Neural crest cell (in vitro differentiated cells): ENCODE results near the gene GPAT2. TPM values are rescaled to one million over a fixed set of nuclear protein-coding genes. Genes with fewer than 3 reads are reported as not detected.
"Not testable (repeated sequence)": the region's sequence is repeated elsewhere in the genome, so short reads cannot be mapped to it uniquely, and the experiment has no call there.

Experiments
- DNase-seq: peaks from one replicate; pipeline ENCODE4 v3.0.0; 2021; ENCODE audit warnings: low read depth, mixed read lengths, low spot score
- H3K27ac Mint-ChIP-seq: one replicate; pipeline ENCODE4 v1.8.0; 2021; ENCODE audit warnings: mild to moderate bottlenecking, mixed read lengths; ENCODE audit not compliant: unreplicated experiment
- H3K27me3 Mint-ChIP-seq: 2 replicates; pipeline ENCODE4 v1.8.0; 2021; ENCODE audit warnings: low read depth, mild to moderate bottlenecking, mixed read lengths
- H3K36me3 Mint-ChIP-seq: 2 replicates; pipeline ENCODE4 v1.8.0; 2021; ENCODE audit warnings: low read depth, mild to moderate bottlenecking, mixed read lengths
- H3K4me1 Mint-ChIP-seq: 2 replicates; pipeline ENCODE4 v1.8.0; 2021; ENCODE audit warnings: mixed read lengths
- H3K4me3 Mint-ChIP-seq: one replicate; pipeline ENCODE4 v1.8.0; 2021; ENCODE audit warnings: mild to moderate bottlenecking, mixed read lengths
- H3K9me3 Mint-ChIP-seq: 2 replicates; pipeline ENCODE4 v1.8.0; 2021; ENCODE audit warnings: mixed read lengths
- total RNA-seq: library from RNA; stranded (reverse); gene quantifications from 2 replicates; pipeline ENCODE4 v1.2.1, GENCODE V29; 2021
- TF ChIP-seq, protein P1 (sequence below): fragments of 200-600 bp; sonication (generic); conservative IDR thresholded peaks from 2 replicates; pipeline ENCODE4 v1.5.0; 2021; ENCODE audit warnings: antibody characterized with exemption, mild to moderate bottlenecking

Gene GPAT2
- total RNA-seq, 1 donor from 2014 or later, result not detected

DNA sequence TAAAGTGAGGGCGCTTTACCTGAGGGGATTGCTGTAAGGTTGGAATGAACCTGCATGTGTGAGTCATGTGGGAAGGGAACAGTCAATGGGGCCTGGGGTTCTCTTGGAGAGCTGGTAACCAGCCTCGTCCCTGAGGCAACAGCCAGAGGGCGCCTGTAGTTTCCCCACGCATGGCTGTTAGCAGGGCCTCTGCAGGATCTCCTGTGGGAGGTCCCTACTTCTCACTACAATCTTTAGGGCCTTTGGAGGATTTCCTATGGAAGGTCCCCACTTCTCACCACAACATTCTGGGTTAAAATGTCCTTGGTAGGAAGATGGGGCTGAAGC lies 23.6 kb downstream of the GPAT2 start:
- Mint-ChIP-seq H3K27me3 (peaks cover 18% of the 10 kb centered on the region), H3K4me3 (peak overlapping the region; percentile 77), H3K4me1 (peaks cover 20% of the 10 kb centered on the region)
- not testable (repeated sequence) for DNase-seq, H3K27ac Mint-ChIP-seq, H3K9me3 Mint-ChIP-seq, H3K36me3 Mint-ChIP-seq
- TF ChIP-seq, protein P1, sequence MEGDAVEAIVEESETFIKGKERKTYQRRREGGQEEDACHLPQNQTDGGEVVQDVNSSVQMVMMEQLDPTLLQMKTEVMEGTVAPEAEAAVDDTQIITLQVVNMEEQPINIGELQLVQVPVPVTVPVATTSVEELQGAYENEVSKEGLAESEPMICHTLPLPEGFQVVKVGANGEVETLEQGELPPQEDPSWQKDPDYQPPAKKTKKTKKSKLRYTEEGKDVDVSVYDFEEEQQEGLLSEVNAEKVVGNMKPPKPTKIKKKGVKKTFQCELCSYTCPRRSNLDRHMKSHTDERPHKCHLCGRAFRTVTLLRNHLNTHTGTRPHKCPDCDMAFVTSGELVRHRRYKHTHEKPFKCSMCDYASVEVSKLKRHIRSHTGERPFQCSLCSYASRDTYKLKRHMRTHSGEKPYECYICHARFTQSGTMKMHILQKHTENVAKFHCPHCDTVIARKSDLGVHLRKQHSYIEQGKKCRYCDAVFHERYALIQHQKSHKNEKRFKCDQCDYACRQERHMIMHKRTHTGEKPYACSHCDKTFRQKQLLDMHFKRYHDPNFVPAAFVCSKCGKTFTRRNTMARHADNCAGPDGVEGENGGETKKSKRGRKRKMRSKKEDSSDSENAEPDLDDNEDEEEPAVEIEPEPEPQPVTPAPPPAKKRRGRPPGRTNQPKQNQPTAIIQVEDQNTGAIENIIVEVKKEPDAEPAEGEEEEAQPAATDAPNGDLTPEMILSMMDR, result peak; percentile 34

- peaks cover 20% of the 10 kb centered on the region for H3K4me1 Mint-ChIP-seq
Measured at GRCh38 chr2:96010320-96011128, 24.2 kb downstream of the GPAT2 start.

GRCh38 chr2:96009833-96010232 lies 24.9 kb downstream of the GPAT2 start:
- H3K27ac Mint-ChIP-seq, result peak overlapping the region; percentile 43
- H3K4me1 Mint-ChIP-seq, result peaks cover 20% of the 10 kb centered on the region
- DNase-seq, H3K9me3 Mint-ChIP-seq, H3K36me3 Mint-ChIP-seq: not testable (repeated sequence)
- peaks cover 29% of the 10 kb centered on the region for H3K27me3 Mint-ChIP-seq
- H3K4me3 Mint-ChIP-seq, result peak overlapping the region; percentile 89

More at GRCh38 chr2:96010320-96011128, 24.2 kb downstream of the GPAT2 start:
- H3K27me3 Mint-ChIP-seq, result peaks cover 22% of the 10 kb centered on the region
- H3K36me3 Mint-ChIP-seq, H3K9me3 Mint-ChIP-seq: not testable (repeated sequence)
- peak overlapping the region; percentile 89 for H3K4me3 Mint-ChIP-seq
- peak overlapping the region; percentile 43 for H3K27ac Mint-ChIP-seq
- peak; percentile 94 for DNase-seq

DNA sequence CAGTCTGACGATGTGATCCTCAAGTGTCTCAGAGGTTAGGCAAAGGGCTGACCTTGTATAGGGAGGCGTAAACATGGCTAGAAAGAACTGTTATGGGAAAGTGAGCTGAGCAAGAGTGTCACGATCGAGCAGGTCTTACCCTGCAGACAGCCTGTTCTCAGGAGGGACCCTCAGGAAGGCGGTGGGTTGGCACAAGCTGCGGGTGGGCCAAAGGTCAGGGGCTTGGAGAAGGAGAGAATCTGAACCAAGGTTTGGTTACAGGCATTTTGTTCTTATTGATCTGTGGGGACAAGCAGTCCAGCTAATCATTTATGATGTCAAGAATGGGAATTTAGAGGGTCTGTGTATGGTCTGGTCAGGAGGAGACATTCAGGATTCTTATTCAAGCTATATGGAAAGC lies 26.7 kb downstream of the GPAT2 start:
- not testable (repeated sequence) for H3K27ac Mint-ChIP-seq, H3K36me3 Mint-ChIP-seq, H3K9me3 Mint-ChIP-seq, DNase-seq
- peak overlapping the region; percentile 58 for H3K4me3 Mint-ChIP-seq
- H3K27me3 Mint-ChIP-seq, result peaks cover 36% of the 10 kb centered on the region
- H3K4me1 Mint-ChIP-seq, result peaks cover 20% of the 10 kb centered on the region

- not testable (repeated sequence) for H3K27ac Mint-ChIP-seq, H3K9me3 Mint-ChIP-seq, DNase-seq, H3K36me3 Mint-ChIP-seq
- H3K4me3 Mint-ChIP-seq, result peak overlapping the region; percentile 50
- H3K27me3 Mint-ChIP-seq, result peaks cover 44% of the 10 kb centered on the region
- peaks cover 16% of the 10 kb centered on the region for H3K4me1 Mint-ChIP-seq
Measured at GRCh38 chr2:96006248-96006647, 28.5 kb downstream of the GPAT2 start.

GRCh38 chr2:95992520-95993272 lies 42.0 kb downstream of the GPAT2 start:
- H3K36me3 Mint-ChIP-seq, result not testable (repeated sequence)

DNA sequence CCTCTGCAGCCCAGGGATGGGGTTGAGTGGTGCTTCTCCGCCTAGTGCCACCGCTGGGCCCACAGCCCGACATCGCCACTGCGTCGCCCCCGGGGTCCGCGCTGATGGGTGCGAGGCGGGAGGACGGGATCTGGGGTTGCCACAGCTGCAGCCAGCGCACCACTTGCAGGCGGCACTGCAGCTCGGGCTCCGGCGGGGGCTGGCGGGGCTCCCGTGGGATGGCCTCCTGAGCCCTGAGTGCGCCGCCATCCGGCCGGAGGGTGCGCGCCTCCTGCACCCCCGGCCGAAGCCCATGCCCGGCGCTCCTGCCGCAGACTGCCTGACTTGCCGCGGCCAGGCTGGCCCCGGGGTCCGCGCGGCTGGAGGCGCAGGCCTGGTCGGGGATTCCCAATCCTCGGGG lies 42.6 kb downstream of the GPAT2 start:
- peak overlapping the region; percentile 79 for H3K4me3 Mint-ChIP-seq

More at GRCh38 chr2:95992520-95993272, 42.0 kb downstream of the GPAT2 start:
- not testable (repeated sequence) for H3K9me3 Mint-ChIP-seq
- H3K27me3 Mint-ChIP-seq, result peaks cover 36% of the 10 kb centered on the region
- H3K4me1 Mint-ChIP-seq, result peaks cover 10% of the 10 kb centered on the region
- peak; percentile 73 for DNase-seq
- H3K4me3 Mint-ChIP-seq, result peak overlapping the region; percentile 91
- H3K27ac Mint-ChIP-seq, result peak overlapping the region; percentile 75
- TF ChIP-seq, protein P1, result peak; percentile 91

DNA sequence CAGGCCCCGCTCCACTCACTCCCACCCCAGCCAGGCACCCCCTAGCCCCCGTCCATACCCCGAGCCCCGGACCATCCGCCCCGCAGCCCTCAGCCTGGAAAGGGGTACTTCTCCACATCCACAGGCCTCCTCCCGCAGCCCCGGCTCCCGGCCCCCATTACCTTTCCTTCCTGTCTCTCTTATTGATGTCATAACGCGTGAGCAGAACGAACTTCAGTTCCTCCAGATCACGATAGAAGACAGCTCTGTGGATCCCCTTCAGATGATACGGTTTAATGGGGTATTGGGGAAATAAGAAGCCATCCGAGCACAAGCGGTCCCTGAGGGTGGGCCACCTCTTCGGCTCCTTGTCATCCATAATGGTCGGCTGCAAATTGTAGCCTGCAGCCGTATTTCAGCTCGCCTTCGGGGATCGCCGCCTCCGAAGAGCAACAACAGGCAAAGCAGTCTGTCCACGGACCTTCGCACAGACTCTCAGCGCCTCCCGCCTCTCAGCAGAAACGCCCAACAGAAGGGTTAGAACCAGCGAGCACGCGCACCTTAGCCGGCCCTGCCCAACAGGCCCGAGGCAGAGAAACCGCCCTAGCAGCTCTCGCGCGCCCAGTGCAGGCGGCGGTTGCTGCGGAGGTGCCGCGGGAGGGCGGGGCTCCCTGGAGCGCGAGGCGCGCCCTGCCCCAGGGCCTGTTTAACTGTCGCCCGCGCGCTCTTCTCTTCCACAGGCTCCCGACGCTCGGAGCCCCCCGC lies 43.2 kb downstream of the GPAT2 start, which contains the start of gene ANKRD36C:
Gene ANKRD36C, minus strand, starts transcription at position 474 of the 744 bp plus-strand sequence. Its CDS starts 116 bp downstream, at position 358.
- Mint-ChIP-seq H3K4me1 (peaks cover 10% of the 10 kb centered on the region), H3K27ac (peak within 1 kb of the TSS; percentile 98), H3K27me3 (peaks cover 26% of the 10 kb centered on the region), H3K4me3 (peak within 1 kb of the TSS; percentile 99)
- not testable (repeated sequence) for H3K36me3 Mint-ChIP-seq, H3K9me3 Mint-ChIP-seq
- DNase-seq, result peak; percentile 20

More for the DNA sequence above, 42.6 kb downstream of the GPAT2 start:
- DNase-seq, result peak; percentile 21
- Mint-ChIP-seq H3K4me1 (peaks cover 10% of the 10 kb centered on the region), H3K27me3 (peaks cover 32% of the 10 kb centered on the region)
- H3K36me3 Mint-ChIP-seq, H3K27ac Mint-ChIP-seq, H3K9me3 Mint-ChIP-seq: not testable (repeated sequence)

DNA sequence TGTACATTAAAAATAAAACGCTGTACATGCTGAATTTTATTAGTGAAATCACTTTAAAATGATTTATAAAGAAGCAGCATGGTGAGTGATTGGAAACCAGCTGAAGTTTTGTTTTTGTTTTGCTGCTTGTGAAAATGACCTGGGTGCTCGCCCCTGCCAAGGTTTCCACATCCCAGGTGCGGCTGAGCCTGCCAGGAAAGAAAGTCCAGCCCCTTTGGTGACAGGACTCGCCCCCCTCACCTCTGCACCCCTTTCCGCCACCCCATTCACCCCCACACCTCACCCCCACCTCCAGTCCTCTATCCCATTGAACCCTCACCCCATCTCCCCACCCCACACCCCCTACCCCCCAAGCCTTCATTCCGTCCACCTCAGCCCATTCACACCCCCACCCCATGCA lies 43.8 kb downstream of the GPAT2 start:
- DNase-seq, H3K36me3 Mint-ChIP-seq, H3K9me3 Mint-ChIP-seq, H3K27ac Mint-ChIP-seq: not testable (repeated sequence)
- peaks cover 10% of the 10 kb centered on the region for H3K4me1 Mint-ChIP-seq
- peaks cover 21% of the 10 kb centered on the region for H3K27me3 Mint-ChIP-seq
- peak overlapping the region; percentile 27 for H3K4me3 Mint-ChIP-seq
